Measurements from ENCODE around the gene PKM. TPM values are rescaled to one million over a fixed set of nuclear protein-coding genes. Genes with fewer than 3 reads are reported as not detected.
A peak's percentile ranks its signal among the peaks of the same experiment; 100 is the strongest.

The PKM gene
- polyA plus RNA-seq, 10 donors, result 616 to 912 (median 778) TPM

- DNase-seq, result no peak
Measured at GRCh38 chr15:72237853-72238224, 6.8 kb upstream of the PKM start.

- DNase-seq, result peak in 1 of 3 donors; percentile 92
Measured at GRCh38 chr15:72237029-72237852, 6.3 kb upstream of the PKM start.

- no peak for DNase-seq
Measured at GRCh38 chr15:72236381-72237003, 5.5 kb upstream of the PKM start.

- no peak for DNase-seq
Measured at GRCh38 chr15:72235298-72235697, 4.3 kb upstream of the PKM start.

- DNase-seq, result no peak
Measured at GRCh38 chr15:72233769-72234168, 2.8 kb upstream of the PKM start.

- DNase-seq, result peak; percentile 45 to 75 (median 53)
Measured at GRCh38 chr15:72231833-72232478, 966 bp upstream of the PKM start.

DNA sequence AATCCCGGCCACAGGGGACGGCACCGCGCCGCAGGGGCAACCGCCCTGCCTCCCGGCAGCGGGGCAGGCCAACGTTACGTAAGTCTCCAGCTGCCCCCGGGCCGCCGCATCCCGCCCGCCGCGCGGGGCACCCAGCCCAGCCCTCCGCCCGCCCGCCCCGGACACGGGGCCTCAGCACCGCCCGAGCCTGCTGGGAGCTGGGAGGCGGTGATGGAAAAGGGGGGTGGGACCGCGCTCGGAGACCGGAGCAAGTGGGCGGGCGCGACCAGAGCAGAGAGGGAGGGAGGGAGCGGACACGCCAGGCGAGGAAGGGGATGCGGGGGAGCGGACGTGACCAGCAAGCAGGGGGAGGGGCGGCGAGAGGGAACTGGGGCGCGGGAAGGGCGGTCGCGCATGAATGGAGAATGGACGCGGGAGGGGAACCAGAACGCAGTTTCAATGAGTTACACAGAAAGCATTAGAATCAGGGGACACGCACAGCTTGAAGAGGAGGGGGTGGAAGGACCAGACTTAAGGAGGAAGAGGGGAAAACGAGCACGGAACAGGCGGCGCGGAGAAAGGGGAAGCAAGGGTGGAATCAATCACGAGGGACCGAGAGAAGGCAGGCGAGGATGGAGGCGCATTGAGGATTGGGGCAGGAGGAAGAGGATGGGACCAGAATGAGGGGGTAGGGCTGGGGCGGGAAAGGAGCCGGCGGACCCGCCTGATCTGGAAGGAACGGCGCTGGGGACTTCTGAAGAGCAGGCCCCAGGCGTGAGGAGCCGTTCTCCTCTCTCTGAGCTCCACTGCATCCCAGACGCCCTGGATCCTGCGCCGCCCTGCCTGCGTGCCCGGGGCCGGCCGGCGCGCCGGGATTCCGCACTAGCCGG lies 559 bp downstream of the PKM start:
- DNase-seq, result peak; percentile 93 to 98 (median 94)

DNA sequence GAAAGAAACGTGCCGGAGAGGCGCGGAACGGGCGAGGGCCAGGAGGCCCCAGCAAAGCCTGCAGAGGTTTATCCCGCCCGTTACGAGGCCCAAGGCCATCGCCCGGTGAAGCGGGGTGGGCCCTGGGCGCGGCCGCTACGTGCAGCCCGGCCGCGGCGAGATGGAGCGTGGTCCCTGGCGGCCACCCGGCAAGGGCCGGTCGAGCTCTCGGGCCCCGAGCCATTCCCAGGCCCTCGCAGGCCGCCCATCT lies 1.1 kb downstream of the PKM start:
- DNase-seq, result no peak

DNA sequence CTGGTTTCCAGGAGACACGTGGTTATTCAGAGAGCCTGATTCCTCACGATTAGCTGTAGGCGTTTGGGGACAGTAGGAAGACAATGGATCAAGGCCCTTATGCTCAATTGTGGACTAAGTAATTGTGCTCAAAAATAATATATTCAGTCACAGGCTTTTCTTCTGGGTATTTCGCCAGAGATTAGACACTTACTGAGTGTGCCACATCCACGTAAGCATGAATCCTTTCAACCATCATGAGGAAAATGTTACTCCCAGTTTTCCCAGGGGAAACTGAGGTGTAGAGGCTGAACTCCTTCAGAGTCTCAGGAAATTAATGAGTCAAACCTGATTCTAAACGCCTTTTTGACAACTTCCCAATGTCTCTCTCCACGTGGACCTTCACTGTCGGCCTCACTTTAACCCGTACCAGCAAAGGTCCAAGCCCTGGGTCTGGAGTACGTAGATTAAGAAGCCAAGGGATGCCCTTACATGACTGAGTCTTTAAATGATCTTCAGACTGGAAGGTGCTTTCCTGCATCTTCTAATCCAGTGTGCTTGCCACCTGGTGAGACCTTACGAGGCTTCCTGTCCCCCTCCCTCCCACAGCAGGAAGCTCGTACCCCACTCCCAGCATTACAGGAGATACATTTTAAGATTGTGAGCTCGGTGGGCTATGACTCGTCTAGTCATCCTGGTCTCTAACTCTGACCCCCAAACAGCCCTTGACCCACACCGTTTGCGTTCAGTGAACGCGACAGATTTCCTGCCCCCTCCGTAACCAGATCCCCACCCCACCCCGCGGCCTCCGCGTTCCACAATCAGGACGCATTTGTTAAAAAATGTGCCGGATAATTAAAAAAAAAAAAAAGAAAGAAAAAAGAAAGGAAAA lies 1.7 kb downstream of the PKM start:
- DNase-seq, result peak in 2 of 3 donors; percentile 33 to 70

GRCh38 chr15:72227720-72228119 lies 3.3 kb downstream of the PKM start:
- DNase-seq, result peak in 1 of 3 donors; percentile 26

GRCh38 chr15:72227192-72227586 lies 3.8 kb downstream of the PKM start:
- peak in 1 of 3 donors; percentile 60 for DNase-seq

DNA sequence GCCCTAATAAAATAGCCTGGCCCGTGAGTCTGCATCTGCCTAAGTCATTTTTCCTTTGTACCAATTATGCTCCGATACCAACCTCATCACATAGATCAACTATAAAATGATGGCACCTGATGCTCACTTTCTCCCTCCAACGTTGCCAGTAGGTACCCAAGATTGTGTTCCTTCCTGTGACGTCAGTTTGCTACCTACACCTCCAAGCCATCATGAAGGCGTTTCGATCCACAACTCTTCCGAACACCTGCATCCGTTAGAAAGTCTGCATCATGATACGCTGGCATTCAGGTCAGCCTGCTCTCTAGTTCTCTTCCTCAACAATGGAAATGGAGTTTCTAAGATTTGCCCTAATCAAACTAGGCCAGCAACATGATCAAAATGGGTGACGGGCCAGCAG lies 7.7 kb downstream of the PKM start:
- DNase-seq, result no peak

- peak in 2 of 3 donors; percentile 29 to 34 for DNase-seq
Measured at GRCh38 chr15:72222393-72222792, 8.6 kb downstream of the PKM start.

DNA sequence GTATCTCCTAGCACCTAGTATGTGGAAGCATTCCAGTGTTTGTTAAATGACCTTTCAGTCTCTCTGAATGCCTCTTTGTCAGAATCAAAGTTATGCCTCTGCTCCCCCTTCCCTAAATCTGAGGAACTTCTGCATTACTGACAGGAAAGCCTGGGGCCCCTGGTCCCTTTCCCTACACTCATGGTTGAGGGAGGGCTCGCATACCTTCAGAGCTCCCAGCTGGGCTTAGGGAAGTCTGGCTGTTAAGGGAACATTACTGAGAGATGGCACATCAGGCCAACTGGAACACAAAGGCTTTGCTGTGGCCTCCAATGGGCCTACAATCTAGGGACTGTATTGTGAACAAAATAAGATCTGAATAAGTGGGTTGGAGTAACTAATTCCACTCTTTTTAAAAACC lies 10.3 kb downstream of the PKM start:
- no peak for DNase-seq

DNA sequence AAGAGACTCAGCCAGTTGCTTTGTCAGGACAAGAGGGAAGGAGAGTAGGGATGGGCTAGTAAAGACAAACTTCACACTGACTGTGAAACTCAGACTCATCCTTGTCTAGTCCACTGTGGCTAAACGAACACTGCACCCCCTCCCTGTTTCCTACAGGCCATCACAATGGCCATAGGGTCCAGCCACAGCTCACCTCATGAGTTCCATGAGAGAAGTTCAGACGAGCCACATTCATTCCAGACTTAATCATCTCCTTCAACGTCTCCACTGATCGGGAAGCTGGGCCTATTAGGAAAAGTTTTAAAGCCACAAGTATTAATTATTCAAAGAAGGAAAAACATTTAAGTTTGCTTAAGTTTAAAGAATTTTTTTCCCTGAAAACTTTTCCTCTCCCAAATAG lies 13.8 kb downstream of the PKM start:
- DNase-seq, result no peak

DNA sequence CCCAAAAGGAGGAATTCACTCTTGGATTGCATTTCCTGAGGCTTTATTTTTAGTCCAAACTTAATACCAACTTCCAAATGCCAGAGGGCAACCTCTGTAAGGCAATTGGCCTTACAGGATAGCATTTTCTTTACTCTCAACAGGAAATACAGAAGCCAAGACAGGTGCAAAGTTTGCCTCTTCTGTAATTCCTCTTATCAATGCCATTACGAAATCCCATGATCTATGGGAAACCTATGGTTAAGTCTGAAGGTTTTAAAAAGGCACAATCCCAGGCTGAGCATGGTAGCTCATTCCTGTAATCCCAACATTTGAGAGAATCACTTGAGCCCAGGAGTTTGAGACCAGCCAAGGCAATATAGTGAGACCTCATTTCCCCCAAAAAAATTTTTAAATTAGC lies 14.9 kb downstream of the PKM start:
- no peak for DNase-seq

GRCh38 chr15:72207558-72208085 lies 23.4 kb downstream of the PKM start:
- DNase-seq, result no peak

DNA sequence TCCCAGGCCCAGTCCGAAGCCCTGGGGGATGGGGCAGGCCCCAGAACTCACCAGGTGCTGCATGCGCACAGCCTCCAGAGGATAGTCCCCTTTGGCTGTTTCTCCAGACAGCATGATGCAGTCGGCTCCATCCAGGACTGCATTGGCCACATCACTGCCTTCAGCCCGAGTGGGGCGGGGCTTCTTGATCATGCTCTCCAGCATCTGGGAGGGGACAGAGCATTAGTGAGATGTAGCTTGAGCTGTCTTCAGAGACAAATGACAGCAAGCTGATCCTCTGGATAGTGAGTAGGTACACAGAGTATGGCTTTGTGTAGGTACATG lies 24.4 kb downstream of the PKM start:
- DNase-seq, result no peak

DNA sequence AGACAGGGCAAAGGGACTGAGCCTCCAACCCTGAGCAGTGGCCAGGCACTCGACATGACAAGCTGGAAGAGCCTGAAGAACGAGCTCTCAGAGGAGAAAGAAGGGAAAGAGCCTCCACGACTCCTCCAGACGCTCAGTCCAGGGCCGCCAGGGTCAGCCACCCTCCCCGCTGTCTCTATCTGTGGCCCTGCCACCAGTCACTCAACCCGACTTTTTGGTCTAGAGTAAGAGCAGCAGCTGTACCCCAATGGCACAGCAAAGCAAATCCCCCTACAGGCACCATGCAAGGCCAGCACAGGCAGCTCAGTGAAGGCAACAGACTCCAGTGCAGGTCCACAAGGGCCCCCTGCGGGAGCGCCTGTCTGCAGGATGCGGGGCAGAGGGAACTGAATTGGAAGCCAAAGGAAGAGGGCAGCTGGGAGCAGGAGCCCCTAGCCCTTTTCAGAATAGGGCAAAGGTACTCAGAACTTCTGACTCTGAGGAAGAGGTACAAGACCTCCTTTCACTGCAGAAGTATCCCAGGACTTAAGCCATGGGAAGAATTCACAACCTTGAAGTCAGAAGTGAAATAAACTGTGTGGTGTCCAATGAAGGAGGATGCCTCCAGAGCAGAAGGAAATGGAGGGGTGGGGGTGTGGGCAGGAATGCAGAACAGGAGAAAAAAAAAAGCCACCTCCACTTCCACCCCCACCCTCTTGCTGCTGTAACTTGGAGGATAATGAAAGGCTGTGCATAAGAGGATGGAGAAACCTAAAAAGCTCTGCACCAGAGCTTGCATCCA lies 24.9 kb downstream of the PKM start:
- no peak for DNase-seq

DNA sequence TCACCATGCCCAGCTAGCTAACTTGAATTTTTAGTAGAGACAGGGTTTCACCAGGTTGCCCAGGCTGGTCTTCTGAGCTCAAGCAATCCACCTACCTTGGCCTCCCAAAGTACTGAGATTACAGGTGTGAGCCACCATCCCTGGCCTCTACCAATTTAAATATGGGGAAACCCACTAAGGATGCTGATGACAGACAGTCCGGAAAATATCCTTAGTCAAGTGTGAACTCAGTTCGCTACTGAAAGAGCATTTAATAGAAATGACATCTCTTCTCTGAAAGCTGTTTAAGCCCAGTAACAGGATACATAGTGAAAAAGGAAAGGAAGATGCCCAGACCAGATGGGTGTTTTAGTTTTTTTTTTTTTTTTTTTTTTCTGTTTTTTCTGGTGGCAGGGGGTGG lies 25.7 kb downstream of the PKM start:
- DNase-seq, result no peak

DNA sequence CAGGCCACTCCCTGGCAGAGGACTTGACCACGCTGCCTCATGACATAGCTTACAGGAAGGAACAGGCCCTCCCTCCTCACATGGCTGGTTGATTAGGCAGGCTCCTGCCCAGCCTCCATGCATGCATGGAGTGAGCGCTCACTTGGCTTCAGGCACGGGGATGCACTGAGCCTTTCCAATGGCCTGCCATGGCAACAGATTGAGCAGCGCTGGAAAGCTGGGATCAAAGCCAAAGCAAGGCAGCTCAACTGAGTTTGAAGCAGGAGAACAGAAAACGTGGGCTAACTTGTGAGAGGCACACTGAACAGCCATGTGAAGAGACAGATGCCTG lies 27.5 kb downstream of the PKM start:
- DNase-seq, result peak; percentile 56 to 77 (median 68)

Measured in muscle of back (tissue), 11 donors.